ENCODE results near the gene CDKAL1. TPM values are rescaled to one million over a fixed set of nuclear protein-coding genes. Genes with fewer than 3 reads are reported as not detected.

The CDKAL1 gene
- total and polyA plus RNA-seq, 2 donors (not counting 3 experiments of a cell fraction or from before 2014, with no cell fraction given): 6.1 to 20.5 TPM

- intact Hi-C loops (cut with micrococcal nuclease) (no loop called here), dilution Hi-C loops (cut with MboI; ENCODE audit: extremely low pct_ligation_motif_present, low sequenced_read_pairs) (no loop called here)
- no peak overlapping the region for H3K4me2 ChIP-seq (ENCODE audit: insufficient read depth, low read length)
- H3K4me1 ChIP-seq (ENCODE audit: control insufficient read depth, extremely low read depth, insufficient read depth, low read length): no peaks in the 10 kb centered on the region
- no peak overlapping the region for H2AFZ ChIP-seq (ENCODE audit: low read depth, low read length)
- TF ChIP-seq GATA2 (IDR thresholded peaks at IDR 0.05; ENCODE audit: insufficient read depth, insufficient read length, low read depth, low read length): no peak
- TF ChIP-seq, protein P1, sequence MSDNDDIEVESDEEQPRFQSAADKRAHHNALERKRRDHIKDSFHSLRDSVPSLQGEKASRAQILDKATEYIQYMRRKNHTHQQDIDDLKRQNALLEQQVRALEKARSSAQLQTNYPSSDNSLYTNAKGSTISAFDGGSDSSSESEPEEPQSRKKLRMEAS (IDR thresholded peaks at IDR 0.05; ENCODE audit: insufficient read depth, insufficient read length): no peak
- TF ChIP-seq POLR2A (IDR thresholded peaks at IDR 0.05; ENCODE audit: low read depth, low read length): no peak
- TF ChIP-seq EZH2 (IDR thresholded peaks at IDR 0.05; ENCODE audit: borderline replicate concordance, low read depth, low read length, severe bottlenecking): no peak
- TF ChIP-seq FOS (IDR thresholded peaks at IDR 0.05; ENCODE audit: borderline replicate concordance, insufficient read depth, low read length): no peak
- TF ChIP-seq POLR2AphosphoS5 (IDR thresholded peaks at IDR 0.05; ENCODE audit: insufficient read depth, low read depth, low read length): no peak
- H3K79me2 ChIP-seq (ENCODE audit: control insufficient read depth, insufficient read depth, low read length): no peaks in the 10 kb centered on the region
- DNase-seq (ENCODE audit: low read depth, low spot score) (no peak), FAIRE-seq (no peak)
- CTCF ChIA-PET: interaction anchor here (0.6 kb wide), 1 partner anchor 332 kb away, joined by 4 read pairs; no protein-coding TSS in a partner anchor
- no TSS peak for BruUV-seq (replicated peaks)
- no peaks in the 10 kb centered on the region for H3K9me1 ChIP-seq (replicated peaks; ENCODE audit: control insufficient read depth, extremely low read depth, insufficient read depth, low read length)
- no peak overlapping the region for H3K4me3 ChIP-seq (replicated peaks in 1 of 3; ENCODE audit: insufficient read depth in 1 of 3, low read depth in 1 of 3, low read length in 3 of 3)
- no peaks in the 10 kb centered on the region for H3K27me3 ChIP-seq (ENCODE audit: control insufficient read depth in 2 of 2, insufficient read depth in 2 of 2, low read length in 2 of 2)
- H3K36me3 ChIP-seq (ENCODE audit: control insufficient read depth in 2 of 2, extremely low read depth in 1 of 2, insufficient read depth in 2 of 2, low read length in 2 of 2): no peaks in the 10 kb centered on the region
- no peaks in the 10 kb centered on the region for H3K9me3 ChIP-seq (replicated peaks; ENCODE audit: control insufficient read depth, insufficient read depth, low read length)
- POLR2A ChIA-PET: no interaction called here
- H3K9ac ChIP-seq (replicated peaks; ENCODE audit: extremely low read depth, insufficient read depth, low read length): no peak overlapping the region
- H4K20me1 ChIP-seq (replicated peaks; ENCODE audit: control insufficient read depth, extremely low read depth, insufficient read depth, low read length): no peaks in the 10 kb centered on the region
- no peak overlapping the region for H3K27ac ChIP-seq (ENCODE audit: insufficient read depth, low read depth, low read length)
Observed at GRCh38 chr6:21256197-21256596, 721.9 kb downstream of the CDKAL1 start.

DNA sequence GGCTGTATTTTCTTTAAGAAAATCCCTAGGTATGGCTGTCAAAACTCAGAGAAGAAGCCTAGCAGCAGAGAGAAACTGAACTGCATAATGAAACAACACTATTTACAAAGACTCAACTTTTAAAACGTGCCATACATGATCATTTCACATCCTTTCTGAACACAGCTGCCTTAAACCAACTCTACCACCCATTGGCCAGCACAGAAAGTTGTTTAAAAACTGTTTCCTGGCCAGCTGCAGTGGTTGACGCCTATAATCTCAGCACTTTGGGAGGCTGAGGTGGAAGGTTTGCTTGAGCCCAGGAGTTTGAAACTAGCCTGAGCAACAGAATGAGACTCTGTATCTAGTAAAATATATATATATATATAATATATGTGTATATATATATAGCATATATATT is 722.9 kb downstream of the CDKAL1 start:
- H3K27me3 ChIP-seq (ENCODE audit: control insufficient read depth in 2 of 2, insufficient read depth in 2 of 2, low read length in 2 of 2): no peaks in the 10 kb centered on the region
- no peaks in the 10 kb centered on the region for H4K20me1 ChIP-seq (replicated peaks; ENCODE audit: control insufficient read depth, extremely low read depth, insufficient read depth, low read length)
- no peak overlapping the region for H3K4me2 ChIP-seq (ENCODE audit: insufficient read depth, low read length)
- H2AFZ ChIP-seq (ENCODE audit: low read depth, low read length): no peak overlapping the region
- H3K79me2 ChIP-seq (ENCODE audit: control insufficient read depth, insufficient read depth, low read length): no peaks in the 10 kb centered on the region
- CTCF ChIA-PET: no interaction called here
- no peaks in the 10 kb centered on the region for H3K36me3 ChIP-seq (ENCODE audit: control insufficient read depth in 2 of 2, extremely low read depth in 1 of 2, insufficient read depth in 2 of 2, low read length in 2 of 2)
- BruUV-seq (replicated peaks): no TSS peak
- dilution Hi-C loops (cut with MboI; ENCODE audit: extremely low pct_ligation_motif_present, low sequenced_read_pairs) (no loop called here), intact Hi-C loops (cut with micrococcal nuclease) (no loop called here)
- no peaks in the 10 kb centered on the region for H3K9me1 ChIP-seq (replicated peaks; ENCODE audit: control insufficient read depth, extremely low read depth, insufficient read depth, low read length)
- TF ChIP-seq GATA2 (IDR thresholded peaks at IDR 0.05; ENCODE audit: insufficient read depth, insufficient read length, low read depth, low read length) (no peak), POLR2A (IDR thresholded peaks at IDR 0.05; ENCODE audit: low read depth, low read length) (no peak), POLR2AphosphoS5 (IDR thresholded peaks at IDR 0.05; ENCODE audit: insufficient read depth, low read depth, low read length) (no peak), EZH2 (IDR thresholded peaks at IDR 0.05; ENCODE audit: borderline replicate concordance, low read depth, low read length, severe bottlenecking) (no peak), FOS (IDR thresholded peaks at IDR 0.05; ENCODE audit: borderline replicate concordance, insufficient read depth, low read length) (no peak), CTCF (IDR thresholded peaks at IDR 0.05; ENCODE audit: extremely low read depth in 1 of 2, insufficient read depth in 1 of 2, low read depth in 1 of 2, low read length in 2 of 2) (no peak), MYC (IDR thresholded peaks at IDR 0.05; ENCODE audit: low read depth, low read length) (no peak), JUN (IDR thresholded peaks at IDR 0.05; ENCODE audit: borderline replicate concordance, insufficient read depth, insufficient read length, low read depth) (no peak)
- TF ChIP-seq, protein P1 (IDR thresholded peaks at IDR 0.05; ENCODE audit: insufficient read depth, insufficient read length): no peak
- no peak overlapping the region for H3K4me3 ChIP-seq (replicated peaks in 1 of 3; ENCODE audit: insufficient read depth in 1 of 3, low read depth in 1 of 3, low read length in 3 of 3)
- DNase-seq (ENCODE audit: low read depth, low spot score) (no peak), FAIRE-seq (no peak)
- H3K27ac ChIP-seq (ENCODE audit: insufficient read depth, low read depth, low read length): no peak overlapping the region
- H3K4me1 ChIP-seq (ENCODE audit: control insufficient read depth, extremely low read depth, insufficient read depth, low read length): no peaks in the 10 kb centered on the region
- H3K9me3 ChIP-seq (replicated peaks; ENCODE audit: control insufficient read depth, insufficient read depth, low read length): no peaks in the 10 kb centered on the region
- POLR2A ChIA-PET: no interaction called here
- H3K9ac ChIP-seq (replicated peaks; ENCODE audit: extremely low read depth, insufficient read depth, low read length): no peak overlapping the region
